Lower lobe of right lung (tissue), 2 donors: ENCODE measurements around the gene IRGC. TPM values are rescaled to one million over a fixed set of nuclear protein-coding genes. Genes with fewer than 3 reads are reported as not detected.

ENCODE experiments used
- ATAC-seq, 2 donors: fragments of 200-7000 bp; cut with Tn5 transposase; one replicate each; pipeline ENCODE4 v1.9.1; 2020 to 2022; ENCODE audit warnings: mild to moderate bottlenecking in 2 of 2, moderate library complexity in 2 of 2
- DNase-seq: peaks from one replicate; pipeline ENCODE4 v3.0.0-alpha.2; 2020
- H3K27ac ChIP-seq: fragments of 200-600 bp; one replicate; pipeline ENCODE4 v1.8.0; 2022
- H3K27me3 ChIP-seq: fragments of 200-600 bp; one replicate; pipeline ENCODE4 v1.8.0; 2022; ENCODE audit warnings: low read depth
- H3K36me3 ChIP-seq: fragments of 200-600 bp; one replicate; pipeline ENCODE4 v1.8.0; 2022; ENCODE audit warnings: mild to moderate bottlenecking
- H3K4me1 ChIP-seq: fragments of 200-600 bp; one replicate; pipeline ENCODE4 v1.8.0; 2022
- H3K4me3 ChIP-seq: fragments of 200-600 bp; one replicate; pipeline ENCODE4 v1.8.0; 2022; ENCODE audit warnings: mild to moderate bottlenecking
- H3K9me3 ChIP-seq: fragments of 200-600 bp; one replicate; pipeline ENCODE4 v1.8.0; 2022
- CTCF ChIP-seq: fragments of 200-600 bp; IDR thresholded peaks from one replicate; pipeline ENCODE4 v1.8.0; 2022; ENCODE audit warnings: antibody characterized with exemption, mild to moderate bottlenecking
- intact Hi-C: fragments of 100-400 bp; cut with DNase I; formaldehyde crosslinking; loops from one replicate; pipeline ENCODE4 v1.11.0; 2022
- long read RNA-seq: library from polyadenylated mRNA; unstranded; transcript quantifications from one replicate; pipeline ENCODE4 v2.0.0, GENCODE V29; 2021
- total RNA-seq: library from RNA; stranded (reverse); fragmentation: NEBNext Ultra II Directional; extraction: Animal tissue kit (Norgen Biotek cat#: 25700); gene quantifications from one replicate; pipeline ENCODE4 v1.2.1, GENCODE V29; 2021
- donor health status: DM: no; HTN: yes; CAD: no; lungs with severe emphysema.

The IRGC gene
- total RNA-seq: not detected
- long read RNA-seq: 0 reads

- H3K4me3 ChIP-seq: no peak within 1 kb of the TSS
- no peak for TF ChIP-seq CTCF
- H3K27ac ChIP-seq: no peak within 1 kb of the TSS
- H3K27me3 ChIP-seq: no peaks in the 10 kb centered on the region
- no peaks in the 10 kb centered on the region for H3K9me3 ChIP-seq
- no peak for DNase-seq
- intact Hi-C loops: no loop called here
- no peak for ATAC-seq
- H3K36me3 ChIP-seq: no peaks in the 10 kb centered on the region
- H3K4me1 ChIP-seq: no peaks in the 10 kb centered on the region
These were observed at the start of gene IRGC for GRCh38 chr19:43715776-43716175. IRGC (plus strand) TSS chr19:43716076; CDS start chr19:43718559, 2,483 bp downstream.

- Histone ChIP-seq H3K4me1 (peaks cover 49% of the 10 kb centered on the region), H3K9me3 (no peaks in the 10 kb centered on the region), H3K4me3 (peak overlapping the region; percentile 50), H3K36me3 (peaks cover 47% of the 10 kb centered on the region), H3K27ac (no peak overlapping the region), H3K27me3 (no peaks in the 10 kb centered on the region)
- intact Hi-C loops: no loop called here
- DNase-seq (peak; percentile 57), ATAC-seq (no peak)
- no peak for TF ChIP-seq CTCF
These were observed 48.6 kb upstream of the IRGC start for GRCh38 chr19:43667126-43667875.

GRCh38 chr19:43667876-43668405 is 47.9 kb upstream of the IRGC start:
- Histone ChIP-seq H3K4me1 (peaks cover 49% of the 10 kb centered on the region), H3K4me3 (peak overlapping the region; percentile 50), H3K9me3 (no peaks in the 10 kb centered on the region), H3K27me3 (no peaks in the 10 kb centered on the region), H3K27ac (peak overlapping the region; percentile 3), H3K36me3 (peaks cover 41% of the 10 kb centered on the region)
- ATAC-seq: no peak
- no peak for DNase-seq
- TF ChIP-seq CTCF: no peak
- intact Hi-C loops: no loop called here

GRCh38 chr19:43668406-43669109 is 47.3 kb upstream of the IRGC start:
- ATAC-seq: peak; percentile 91 to 95
- peak; percentile 98 for DNase-seq
- Histone ChIP-seq H3K4me3 (peak overlapping the region; percentile 78), H3K36me3 (peaks cover 36% of the 10 kb centered on the region), H3K4me1 (peaks cover 46% of the 10 kb centered on the region), H3K9me3 (no peaks in the 10 kb centered on the region), H3K27ac (peak overlapping the region; percentile 93), H3K27me3 (no peaks in the 10 kb centered on the region)
- intact Hi-C loops: no loop called here
- no peak for TF ChIP-seq CTCF

- DNase-seq (no peak), ATAC-seq (no peak)
- intact Hi-C loops: no loop called here
- Histone ChIP-seq H3K27me3 (no peaks in the 10 kb centered on the region), H3K4me3 (no peak overlapping the region), H3K27ac (peak overlapping the region; percentile 3), H3K9me3 (no peaks in the 10 kb centered on the region), H3K4me1 (peaks cover 45% of the 10 kb centered on the region), H3K36me3 (peaks cover 4% of the 10 kb centered on the region)
- no peak for TF ChIP-seq CTCF
These were observed 43.7 kb upstream of the IRGC start for GRCh38 chr19:43672061-43672679.
